Erythroblast (primary cell): ENCODE measurements around the gene PRR29.

Source experiments
- GATA1 ChIP-seq: IDR thresholded peaks from 2 replicates; pipeline ENCODE4 v1.6.1; 2011; ENCODE audit warnings: low read depth, mild to moderate bottlenecking, control low read depth, low read length, moderate library complexity
- POLR2A ChIP-seq: IDR thresholded peaks from 2 replicates; pipeline ENCODE4 v1.6.1; 2011; ENCODE audit warnings: mild to moderate bottlenecking, low read length

DNA sequence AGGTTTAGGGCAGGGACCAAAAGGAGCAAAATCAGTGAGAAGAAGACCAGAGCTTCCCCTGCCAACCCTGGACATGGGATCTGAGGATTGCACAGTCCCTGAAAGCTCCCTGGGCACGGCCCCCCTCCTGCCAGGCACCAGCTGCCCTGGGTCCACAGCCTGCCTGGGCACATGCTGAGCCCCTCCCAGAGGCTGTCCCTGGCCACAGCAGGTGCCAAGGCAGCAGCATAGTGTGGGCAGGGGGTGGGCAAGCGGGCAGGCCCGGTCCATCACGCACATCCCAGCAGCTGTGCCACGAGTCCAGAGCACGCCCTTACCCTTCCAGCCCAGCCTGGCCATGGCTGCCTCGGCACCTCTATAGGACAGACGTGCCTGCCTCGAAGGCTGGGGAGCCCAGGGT is 38.1 kb upstream of the PRR29 start:
- no peak for TF ChIP-seq POLR2A
- TF ChIP-seq GATA1, result no peak
